T-helper 1 cell treated with Interleukin-12 subunit alpha and Interleukin-12 subunit beta and Interleukin-4 antibody, amounts not matched to agents 30 ng/mL and 1 ng/mL, for 36 hours (primary cell): ENCODE data around the gene FUZ. TPM values are rescaled to one million over a fixed set of nuclear protein-coding genes. Genes with fewer than 3 reads are reported as not detected.

ENCODE experiments used
- intact Hi-C: fragments of 100-400 bp; cut with micrococcal nuclease; formaldehyde crosslinking; loops from one replicate; pipeline ENCODE4 v1.15.1; 2024
- total RNA-seq: library from RNA; stranded (reverse); gene quantifications from 2 replicates; pipeline ENCODE4 v1.2.3, GENCODE V29; 2022

The FUZ gene
- total RNA-seq, 1 donor from 2014 or later, result 11.7 TPM

DNA sequence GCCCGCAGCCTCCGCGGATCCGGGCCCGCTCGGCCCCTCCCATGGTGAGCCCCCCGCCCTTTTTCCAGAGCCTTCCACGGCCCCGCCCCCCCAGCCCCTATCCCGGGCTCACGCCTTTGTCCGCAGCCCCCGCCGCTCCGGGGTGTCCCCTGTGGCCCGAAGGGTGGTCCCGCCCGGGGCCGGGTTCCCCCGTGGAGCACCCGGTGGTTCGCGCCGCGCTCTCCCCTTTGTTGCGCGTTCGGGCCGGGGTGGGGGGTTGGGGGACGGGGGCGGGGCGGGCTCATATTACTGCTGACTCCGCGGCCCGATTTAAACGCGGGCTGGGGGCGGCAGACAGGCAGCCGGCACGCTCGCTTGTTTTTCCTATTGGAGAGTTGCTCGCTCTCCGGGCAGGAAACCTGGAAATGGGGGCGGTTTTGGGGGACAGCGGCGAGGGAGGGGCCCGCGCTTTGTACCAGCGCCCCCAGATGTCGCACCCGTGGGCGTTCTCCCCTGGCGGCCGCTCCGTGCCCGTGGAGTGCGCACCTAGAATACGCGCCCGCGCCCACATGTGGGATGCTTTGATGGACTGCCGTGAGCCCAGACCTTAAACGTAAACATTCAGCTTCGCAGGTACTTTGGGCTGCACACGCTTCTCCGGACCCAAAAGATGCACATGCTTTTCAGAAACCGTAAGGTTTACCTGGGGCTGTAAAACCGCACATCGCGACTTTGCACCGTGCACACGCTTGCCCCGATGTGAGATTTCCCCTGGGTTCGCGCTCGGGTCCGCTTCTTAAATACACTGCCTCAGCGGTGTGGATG is 38.6 kb upstream of the FUZ start:
- intact Hi-C loops, result loop anchor here (2.0 kb wide), 1 partner anchor 39 kb away; no protein-coding TSS in a partner anchor

DNA sequence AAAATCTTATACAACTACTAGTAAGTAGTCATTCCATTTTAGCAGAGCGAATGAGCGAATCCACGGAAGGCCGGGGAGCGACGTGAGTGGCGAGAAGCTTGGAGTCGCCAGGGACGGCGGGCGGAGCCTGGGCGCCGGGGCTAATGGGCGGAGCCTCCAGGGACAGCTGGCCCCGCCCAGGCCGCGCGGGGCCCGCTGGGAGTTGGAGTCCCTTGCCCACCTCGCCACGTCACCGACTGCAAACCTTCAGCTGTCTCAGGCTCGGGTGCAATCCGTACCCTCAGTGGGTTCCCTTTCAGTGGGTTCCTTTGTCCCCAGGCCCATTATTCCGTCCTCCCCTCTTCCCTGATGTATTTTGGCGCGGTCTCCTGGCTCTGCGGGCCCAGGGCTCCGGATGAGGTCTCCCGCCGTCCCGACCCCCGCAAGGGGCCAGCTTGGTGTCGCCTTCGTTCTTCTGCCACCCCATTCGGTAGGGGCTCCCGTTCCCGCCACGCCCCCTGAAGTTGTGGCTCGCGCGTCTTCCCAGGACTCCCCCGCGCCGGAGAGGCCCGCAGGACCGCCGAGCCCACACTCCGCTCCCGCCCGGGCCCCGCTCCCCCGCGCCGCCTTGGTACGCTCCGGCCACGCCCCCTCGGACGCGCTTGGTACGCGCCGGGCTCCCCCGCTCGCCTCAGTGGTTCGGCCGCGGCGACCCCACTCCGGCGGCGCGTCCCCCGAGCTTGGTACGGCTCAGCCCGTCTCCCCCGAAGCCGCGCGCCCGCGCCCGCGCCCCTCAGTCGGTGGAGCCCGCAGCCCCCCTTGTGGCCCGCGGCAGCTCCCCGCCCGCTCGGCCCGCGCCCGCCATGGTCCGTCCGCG is 37.6 kb upstream of the FUZ start, which contains the start of gene PTOV1:
Gene PTOV1, plus strand, starts transcription at position 673 of the 856 bp plus-strand sequence.
- intact Hi-C loops, result loop anchor here (1.0 to 2.0 kb wide), 7 partner anchors 19 to 84 kb away; partner anchors contain the start of genes AKT1S1, ATF5, FUZ and NUP62

DNA sequence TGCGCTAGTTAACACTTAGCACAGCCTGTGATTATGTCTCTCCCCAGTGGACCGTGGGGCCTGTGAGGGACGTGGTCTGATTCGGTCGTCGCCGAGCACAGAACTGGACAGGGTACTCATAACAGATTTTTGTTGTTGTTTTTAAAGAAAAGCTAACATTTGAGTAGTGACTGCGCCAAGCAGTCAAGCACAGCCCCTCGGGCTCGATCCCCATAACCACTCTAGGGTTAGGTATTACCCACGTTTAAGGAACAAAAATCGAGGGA is 37.1 kb upstream of the FUZ start:
- intact Hi-C loops, result loop anchor here (1.0 to 2.0 kb wide), 7 partner anchors 19 to 84 kb away; partner anchors contain the start of genes AKT1S1, ATF5, FUZ and NUP62

DNA sequence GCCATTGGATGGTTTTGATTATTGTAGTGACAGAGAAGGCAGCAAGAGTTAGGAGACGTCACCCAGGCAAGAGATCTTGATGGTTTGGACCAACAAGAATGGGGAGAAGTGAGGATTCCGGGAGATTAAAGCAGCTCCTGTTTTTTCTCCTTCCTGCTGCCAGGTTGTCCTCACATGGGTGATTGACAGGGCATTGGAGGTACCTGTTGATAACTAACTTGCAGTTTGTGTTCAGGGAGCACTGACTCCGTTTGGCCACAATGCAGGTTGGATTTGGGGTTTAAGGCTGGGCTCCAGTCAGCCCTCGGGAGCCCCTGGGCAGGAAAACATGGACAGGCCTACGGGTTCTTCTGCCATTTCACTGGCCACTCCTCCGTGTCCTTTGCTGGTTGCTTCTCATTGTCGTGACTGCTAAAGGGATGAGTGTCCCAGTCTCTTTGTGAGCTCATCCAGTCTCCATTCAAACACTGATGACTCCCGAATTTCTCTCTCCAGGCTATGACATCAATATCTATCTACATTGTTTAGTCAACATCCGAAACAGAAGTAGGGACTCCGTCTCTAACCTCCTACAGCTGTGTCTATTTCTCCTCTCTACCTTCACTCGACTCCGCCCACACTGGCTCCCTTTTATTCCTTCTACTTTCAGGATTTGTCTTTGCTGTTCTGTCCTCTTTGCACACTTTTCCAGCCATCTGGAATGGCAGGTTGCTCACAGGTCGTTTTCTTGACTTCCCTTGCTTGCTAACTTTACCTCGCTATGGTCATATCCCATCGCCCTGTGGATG is 36.5 kb upstream of the FUZ start:
- intact Hi-C loops, result loop anchor here (1.0 to 2.0 kb wide), 7 partner anchors 20 to 83 kb away; partner anchors contain the start of genes AKT1S1, ATF5, FUZ and NUP62

DNA sequence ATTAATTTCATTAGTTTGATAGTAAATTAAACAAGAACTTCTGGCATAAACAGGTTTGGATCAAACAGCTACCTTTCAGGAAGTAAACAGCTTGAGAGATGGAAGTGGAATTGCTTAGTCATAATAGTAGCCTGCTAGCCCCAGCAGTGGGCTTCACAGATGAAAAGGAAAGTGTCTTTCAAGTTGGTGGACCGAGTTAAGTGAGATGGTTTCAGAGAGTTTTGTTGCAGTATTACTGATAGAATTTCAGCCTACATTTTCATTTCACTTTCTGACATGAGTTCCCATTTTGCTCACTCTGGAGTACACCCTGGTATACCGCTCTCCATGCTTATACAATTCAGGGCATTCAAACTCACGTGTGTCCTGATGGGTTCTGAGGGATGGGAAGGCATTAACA is 35.8 kb upstream of the FUZ start:
- intact Hi-C loops, result no loop called here

DNA sequence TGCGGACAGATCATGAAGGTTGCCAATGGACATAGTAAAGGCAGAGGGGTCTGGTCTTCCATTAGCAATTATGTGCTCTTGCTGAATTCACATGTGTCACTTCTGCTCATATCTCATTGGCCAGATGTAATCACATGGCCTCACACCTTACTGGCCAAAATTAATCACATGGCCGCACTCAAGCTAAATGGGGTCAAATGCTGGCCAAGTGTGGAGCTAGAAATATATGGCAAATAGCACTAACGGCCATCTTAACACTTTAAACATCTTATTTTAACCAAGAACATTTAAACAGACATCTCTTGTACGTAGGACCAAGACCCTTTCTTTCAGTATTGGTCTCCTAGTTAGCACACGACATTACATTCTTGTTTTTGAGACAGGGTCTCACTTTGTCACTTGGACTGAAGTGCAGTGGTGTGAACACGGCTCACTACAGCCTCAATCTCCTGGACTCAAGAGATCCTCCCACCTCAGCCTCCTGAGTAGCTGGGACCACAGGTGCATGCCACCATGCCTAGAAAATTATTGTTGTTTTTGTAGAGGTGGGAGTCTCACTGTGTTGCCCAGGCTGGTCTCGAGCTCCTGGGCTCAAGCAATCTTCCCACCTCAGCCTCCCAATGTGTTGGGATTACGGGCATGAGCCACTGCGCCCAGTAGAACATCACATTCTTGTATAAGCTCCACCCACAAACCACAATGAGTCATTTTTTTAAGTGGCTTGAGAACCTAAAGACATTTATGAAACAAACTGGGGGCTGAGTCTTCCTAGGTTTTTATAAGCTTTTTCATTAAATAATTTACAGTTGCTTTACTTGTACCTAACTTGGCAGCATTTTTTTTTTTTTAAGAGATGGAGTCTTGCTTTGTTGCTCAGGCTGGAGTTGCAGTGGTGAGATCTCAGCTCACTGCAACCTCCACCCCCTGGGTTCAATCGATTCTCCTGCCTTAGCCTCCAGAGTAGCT is 34.9 kb upstream of the FUZ start:
- intact Hi-C loops, result no loop called here

DNA sequence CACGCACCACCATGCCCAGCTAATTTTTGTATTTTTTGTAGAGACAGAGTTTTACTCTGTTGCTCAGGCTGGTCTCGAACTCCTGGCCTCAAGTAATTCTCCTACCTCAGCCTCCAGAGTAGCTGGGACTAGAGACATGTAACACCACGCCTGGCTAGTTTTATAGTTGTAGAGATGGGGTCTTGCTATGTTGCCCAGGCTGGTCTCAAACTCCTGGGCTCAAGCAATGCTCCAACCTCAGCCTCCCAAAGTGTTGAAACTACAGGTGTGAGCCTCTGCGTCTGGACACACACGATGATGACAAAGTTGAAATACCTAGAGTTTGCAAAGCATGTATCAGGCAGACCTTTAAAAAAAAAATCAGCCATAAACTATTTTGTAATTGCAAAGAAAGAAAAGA is 33.3 kb upstream of the FUZ start:
- intact Hi-C loops, result no loop called here

DNA sequence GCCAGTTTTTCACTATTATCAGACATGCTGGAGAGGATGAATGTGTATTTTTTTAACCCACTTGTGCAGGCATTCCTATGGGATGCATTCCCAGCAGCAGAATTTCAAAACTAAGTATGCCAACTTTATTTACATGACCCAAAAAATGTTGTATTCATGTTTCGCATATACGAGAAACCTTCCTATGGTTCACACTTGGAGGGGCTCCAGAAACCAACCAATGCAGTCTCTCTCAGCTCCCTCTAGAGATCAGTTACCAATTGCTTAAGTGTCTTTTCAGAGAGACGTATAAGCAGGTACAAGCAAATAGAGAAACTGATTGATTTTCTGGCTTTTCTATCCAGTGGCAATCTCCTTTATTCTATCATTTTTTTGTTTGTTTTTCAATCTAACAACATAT is 32.3 kb upstream of the FUZ start:
- intact Hi-C loops, result no loop called here

DNA sequence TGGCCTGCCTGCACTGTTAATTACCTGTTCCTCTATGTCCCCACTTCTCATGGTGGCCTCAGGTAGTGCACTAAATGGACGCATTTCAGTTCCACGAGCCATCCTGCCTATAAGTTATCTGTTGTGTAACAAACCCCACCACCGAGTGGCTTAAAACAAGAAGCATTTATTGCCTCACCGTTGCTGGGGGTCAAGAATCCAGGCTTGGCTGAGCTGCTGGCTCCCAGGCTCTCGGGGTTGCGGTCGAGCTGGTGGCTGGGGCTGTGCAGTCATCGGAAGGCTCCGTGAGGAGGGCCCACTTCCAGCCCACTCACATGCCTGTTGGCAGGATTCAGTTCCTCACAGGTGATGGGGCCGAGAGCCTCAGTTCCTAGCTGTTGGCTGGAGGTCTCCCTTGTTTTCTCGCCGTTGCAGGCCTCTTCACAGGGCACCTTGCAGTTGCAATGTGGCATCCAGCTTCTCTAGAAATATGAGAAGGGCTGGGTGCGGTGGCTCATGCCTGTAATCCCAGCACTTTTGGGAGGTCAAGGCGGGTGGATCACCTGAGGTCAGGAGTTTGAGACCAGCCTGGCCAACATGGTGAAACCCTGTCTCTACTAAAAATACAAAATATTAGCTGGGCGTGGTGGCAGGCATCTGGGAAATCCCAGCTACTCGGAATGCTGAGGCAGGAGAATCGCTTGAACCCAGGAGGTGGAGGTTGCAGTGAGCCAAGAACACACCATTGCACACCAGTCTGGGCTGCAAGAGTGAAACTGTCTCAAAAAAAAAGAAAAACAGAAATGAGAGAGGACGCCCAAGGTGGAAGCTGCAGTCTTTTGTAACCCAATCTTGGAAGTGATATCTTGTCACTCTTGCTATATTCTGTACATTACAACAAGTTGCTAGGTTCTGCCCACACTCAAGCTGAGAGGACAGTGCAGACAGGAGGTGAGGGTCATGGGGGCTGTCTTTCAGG is 31.3 kb upstream of the FUZ start:
- intact Hi-C loops, result no loop called here

DNA sequence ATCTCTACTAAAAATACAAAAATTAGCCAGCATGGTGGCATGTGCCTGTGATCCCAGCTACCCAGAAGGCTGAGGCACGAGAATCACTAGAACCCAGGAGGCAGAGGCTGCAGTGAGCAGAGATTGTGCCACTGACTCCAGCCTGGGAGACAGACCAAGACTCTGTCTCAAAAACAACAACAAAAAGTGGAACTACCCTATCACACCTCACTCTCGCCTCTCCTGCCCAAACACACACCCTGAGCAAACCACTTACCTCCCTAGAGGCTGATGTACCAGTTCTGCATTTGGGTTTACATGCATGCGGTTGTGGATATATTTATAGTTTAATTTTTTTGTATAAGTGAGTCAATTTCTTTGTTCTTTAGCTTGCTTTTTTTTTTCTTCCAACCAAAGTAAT is 30.2 kb upstream of the FUZ start:
- intact Hi-C loops, result no loop called here

DNA sequence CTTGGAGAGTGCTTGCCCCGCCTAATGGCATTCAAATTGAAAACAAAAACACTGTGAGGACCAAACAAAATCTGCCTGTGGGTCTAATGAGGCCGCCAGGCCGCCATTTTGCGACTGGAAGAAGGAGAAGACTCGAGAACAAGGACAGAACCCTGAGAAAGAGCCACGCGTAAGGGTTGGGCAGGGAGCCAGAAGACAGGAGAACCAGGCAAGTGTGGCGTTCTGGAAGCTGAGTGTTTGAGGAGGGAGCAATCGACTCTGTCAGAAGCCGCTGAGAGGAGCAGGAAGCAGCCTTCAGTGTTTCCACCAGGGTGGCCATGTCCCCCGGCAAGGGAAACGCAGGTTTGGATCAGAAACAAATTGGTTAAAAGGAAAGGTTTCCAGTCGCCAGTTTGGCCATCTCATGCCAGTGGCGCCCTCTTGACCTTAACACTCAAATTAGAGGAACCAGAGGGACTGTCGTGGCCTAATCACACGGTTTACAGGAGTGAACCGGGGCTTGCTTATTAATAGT is 27.7 kb upstream of the FUZ start:
- intact Hi-C loops, result no loop called here

DNA sequence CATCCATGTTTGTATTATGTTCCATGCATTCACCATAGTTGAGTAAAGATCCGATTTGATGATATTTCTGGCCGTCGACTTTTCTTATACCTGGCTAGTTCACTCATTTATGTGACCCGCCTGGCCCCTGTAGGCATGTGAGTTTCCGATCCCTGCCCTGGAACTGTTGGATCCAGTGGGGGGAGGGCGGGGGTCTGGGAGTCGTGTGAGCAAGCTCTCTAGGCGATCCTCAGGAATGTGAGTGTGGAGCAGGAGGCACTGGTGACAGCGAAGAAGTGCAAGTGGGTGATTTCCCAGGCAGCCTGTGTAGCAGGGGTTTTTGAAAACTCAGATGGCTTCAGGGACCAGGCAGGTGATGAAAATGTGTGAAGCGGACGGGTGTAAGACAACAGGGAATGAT is 27.2 kb upstream of the FUZ start:
- intact Hi-C loops, result no loop called here

DNA sequence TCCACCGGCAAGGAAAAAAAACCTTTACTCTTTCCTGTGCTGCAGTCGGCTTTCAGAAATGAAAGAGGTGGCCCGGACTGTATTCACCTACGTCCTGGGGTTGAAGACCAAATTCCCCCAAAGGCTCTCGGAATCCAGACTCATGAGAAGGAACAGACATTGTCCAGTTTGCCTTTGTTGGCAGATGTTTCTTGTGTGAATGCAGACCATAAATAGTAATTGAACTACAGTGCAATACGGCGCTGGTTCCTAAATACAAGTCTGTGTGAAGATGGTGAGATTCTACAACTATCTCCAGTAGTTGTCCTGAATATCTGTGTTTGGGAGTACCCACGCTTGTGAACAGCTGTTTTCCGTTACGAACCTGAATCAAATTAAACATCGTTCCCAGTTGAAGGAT is 26.6 kb upstream of the FUZ start:
- intact Hi-C loops, result no loop called here

DNA sequence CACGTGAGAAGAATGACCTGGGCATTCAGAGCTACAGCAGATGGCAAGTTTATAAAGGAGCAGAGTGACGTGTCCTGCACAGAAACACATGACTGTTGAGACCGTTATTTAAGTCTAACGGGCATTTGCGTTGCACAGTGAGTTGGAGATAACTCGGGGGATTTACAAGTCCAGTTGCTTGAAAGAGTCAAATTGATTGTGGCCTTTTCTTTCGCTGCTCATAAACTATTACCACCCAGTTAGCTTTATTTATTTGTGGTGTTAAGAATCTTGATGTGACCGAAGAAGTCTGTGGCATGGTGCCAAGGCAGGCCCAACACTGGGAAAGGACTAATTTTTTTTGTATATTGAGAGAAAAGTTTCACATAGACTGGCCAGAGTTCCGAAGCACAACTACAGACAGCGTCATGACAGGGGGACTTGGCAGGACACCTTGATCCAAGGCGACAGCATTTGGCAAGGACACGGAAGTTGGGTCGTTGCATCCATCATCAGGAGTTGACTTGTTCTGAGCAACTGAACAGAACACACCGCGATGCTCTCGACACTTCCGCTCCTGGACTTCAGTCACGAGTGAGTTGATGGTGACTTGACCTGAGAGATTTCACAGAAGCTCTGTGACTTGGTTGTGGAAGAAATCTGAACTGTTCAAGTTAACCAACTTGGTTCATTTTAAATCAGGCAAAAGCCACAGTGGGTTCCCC is 25.9 kb upstream of the FUZ start:
- intact Hi-C loops, result no loop called here

DNA sequence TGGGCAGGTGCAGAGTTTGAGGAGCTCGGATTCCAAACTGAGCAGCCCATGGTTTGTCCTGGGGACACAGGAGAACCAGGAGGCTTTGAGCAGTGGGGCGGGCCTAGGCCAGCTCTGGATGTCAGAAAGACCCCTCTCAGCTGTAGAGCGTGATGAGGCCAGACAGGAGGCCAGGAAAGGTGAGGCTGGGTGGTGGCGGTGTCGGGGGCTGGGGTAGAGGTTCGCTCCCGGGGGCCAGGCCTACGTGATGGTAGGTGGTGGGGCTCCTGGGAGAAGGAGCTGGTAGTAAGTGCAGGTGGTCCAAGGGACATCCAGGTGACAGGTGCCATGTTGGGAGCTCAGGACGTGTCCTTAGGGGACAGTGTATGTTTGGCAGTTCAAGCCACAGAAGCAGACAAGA is 24.3 kb upstream of the FUZ start:
- intact Hi-C loops, result no loop called here

DNA sequence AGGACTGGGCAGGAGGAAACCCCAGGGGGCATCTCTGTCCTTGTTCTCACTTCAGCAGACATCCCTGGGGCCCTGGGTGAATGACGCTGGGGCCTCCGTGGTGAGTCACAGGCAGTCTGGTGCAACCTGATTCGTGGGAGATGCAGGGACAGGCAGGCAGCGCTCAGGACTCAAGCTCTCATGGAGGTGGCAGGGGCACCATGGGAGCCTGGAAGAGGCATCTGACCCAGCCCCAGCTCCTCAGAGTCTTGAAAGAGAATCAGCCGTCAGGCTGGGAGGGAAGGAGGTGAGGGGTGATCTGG is 23.9 kb upstream of the FUZ start:
- intact Hi-C loops, result no loop called here

DNA sequence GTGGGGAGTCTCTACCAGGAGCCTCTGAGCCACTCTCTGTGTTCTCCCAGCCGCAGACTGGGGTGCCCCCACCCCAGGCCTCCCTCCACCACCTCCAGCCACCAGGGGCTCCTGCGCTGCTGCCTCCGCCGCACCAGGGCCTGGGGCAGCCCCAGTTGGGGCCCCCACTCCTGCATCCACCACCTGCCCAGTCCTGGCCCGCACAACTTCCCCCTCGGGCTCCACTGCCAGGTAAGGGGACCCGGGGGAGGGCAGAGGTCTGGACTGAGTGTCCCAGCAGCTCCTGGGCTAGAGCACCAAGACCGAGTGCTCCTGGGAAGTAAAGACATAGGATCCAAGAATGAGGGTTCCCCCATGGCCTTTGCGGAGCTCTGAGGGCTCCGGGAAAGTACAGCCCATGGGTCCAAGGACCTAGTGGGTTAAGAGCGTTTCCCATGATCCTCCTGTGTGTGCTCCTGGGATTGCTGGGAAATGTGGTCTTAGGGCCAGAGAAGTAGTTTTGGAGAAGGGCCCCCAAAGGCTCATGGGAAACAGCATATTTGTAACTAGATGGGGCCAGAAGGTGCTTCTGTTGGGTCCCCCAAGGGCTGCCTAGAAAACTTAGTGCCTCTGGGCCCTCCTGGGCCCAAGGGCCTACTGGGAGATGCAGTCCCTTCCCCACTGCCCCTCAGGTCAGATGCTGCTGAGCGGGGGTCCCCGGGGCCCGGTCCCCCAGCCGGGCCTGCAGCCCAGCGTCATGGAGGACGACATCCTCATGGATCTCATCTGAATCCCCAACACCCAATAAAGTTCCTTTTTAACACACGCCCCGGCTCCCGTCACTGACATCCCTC is 23.3 kb upstream of the FUZ start:
- intact Hi-C loops, result no loop called here

DNA sequence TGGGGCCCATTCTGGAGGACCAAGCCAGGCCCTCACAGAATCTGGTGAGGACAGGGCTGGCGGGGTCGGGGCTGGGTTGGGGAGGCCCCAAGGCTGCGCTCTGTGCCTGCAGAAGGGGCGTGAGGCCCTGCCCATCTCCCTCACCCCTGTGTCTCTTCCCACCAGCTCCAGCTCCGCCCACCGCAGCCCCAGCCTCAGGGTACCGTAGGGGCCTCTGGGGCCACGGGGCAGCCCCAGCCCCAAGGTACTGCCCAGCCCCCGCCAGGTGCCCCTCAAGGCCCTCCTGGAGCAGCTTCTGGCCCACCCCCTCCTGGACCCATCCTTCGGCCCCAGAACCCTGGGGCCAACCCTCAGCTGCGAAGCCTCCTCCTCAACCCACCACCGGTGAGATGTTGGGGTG is 22.5 kb upstream of the FUZ start:
- intact Hi-C loops, result no loop called here
